SIG-M5 treated with dmso at 0.1 percent for 504 hours (cell line): ENCODE results near the gene BPIFB2.
"Not testable (repeated sequence)": the region's sequence is repeated elsewhere in the genome, so short reads cannot be mapped to it uniquely, and the experiment has no call there.

ENCODE experiments used
- DNase-seq: peaks from one replicate; lab custom pipeline; 2025; ENCODE audit not compliant: unreplicated experiment; lab: John Stamatoyannopoulos, UW

Gene BPIFB2, protein sequence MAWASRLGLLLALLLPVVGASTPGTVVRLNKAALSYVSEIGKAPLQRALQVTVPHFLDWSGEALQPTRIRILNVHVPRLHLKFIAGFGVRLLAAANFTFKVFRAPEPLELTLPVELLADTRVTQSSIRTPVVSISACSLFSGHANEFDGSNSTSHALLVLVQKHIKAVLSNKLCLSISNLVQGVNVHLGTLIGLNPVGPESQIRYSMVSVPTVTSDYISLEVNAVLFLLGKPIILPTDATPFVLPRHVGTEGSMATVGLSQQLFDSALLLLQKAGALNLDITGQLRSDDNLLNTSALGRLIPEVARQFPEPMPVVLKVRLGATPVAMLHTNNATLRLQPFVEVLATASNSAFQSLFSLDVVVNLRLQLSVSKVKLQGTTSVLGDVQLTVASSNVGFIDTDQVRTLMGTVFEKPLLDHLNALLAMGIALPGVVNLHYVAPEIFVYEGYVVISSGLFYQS

GRCh38 chr20:33007376-33008335 lies at the start of gene BPIFB2:
BPIFB2 (plus strand) TSS chr20:33007704; CDS start chr20:33008575, 871 bp downstream.
- no peak for DNase-seq

- no peak for DNase-seq
Observed at GRCh38 chr20:32958574-32958973, 48.9 kb upstream of the BPIFB2 start.

- no peak for DNase-seq
Observed at GRCh38 chr20:32959351-32960221, 47.9 kb upstream of the BPIFB2 start.

DNA sequence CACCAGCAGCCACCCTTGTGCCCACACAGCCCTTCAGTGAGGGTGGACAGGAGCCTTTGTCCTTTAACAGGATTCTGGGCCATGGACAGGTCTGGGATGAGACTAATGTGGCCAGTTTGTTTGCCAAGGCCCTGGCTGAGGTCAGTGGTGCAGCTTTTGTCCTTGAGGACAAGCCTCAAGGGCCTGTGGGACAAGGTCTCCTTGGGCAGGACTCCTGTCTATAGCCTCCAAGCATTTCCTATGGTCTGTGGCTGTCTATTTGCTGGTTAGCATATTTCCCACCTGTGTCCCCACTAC lies 47.3 kb upstream of the BPIFB2 start:
- no peak for DNase-seq

GRCh38 chr20:32960849-32961731 lies 46.4 kb upstream of the BPIFB2 start:
- no peak for DNase-seq

DNA sequence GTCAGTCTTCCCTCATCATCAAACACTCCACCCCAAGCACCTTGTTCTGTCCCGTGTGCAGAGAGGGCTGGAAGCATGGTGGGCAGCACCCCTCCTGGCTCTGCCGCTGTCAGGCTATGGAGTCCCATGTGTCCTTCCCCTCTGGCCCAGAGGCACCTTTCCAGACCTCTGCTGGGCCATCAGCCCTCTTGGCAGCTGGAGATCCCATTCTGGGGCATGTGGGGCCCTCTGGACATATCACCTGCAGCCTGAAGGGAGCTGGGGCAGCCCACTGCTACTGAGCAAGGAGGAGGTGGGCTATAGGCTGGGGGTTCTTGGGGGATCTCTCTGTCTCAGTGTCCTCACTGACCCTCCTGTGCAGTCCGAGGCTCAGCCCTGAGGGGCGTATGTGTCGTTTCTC lies 45.5 kb upstream of the BPIFB2 start:
- no peak for DNase-seq

DNA sequence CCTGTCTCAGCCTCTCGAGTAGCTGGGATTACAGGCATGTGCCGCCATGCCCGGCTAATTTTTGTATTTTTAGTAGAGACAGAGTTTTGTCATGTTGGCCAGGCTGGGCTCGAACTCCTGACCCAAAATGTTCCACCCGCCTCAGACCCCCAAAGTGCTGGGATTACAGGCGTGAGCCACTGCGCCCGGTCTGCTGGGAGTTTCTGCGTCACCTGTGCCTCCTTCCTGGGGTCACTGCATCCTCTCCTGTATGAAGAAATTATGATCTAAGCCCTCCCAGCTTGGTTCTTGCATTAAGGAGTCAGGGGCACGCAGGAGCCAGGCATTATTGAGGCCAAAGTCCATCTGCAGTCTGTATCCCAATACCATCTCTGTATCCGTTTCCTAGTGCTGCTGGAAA lies 44.9 kb upstream of the BPIFB2 start:
- not testable (repeated sequence) for DNase-seq

DNA sequence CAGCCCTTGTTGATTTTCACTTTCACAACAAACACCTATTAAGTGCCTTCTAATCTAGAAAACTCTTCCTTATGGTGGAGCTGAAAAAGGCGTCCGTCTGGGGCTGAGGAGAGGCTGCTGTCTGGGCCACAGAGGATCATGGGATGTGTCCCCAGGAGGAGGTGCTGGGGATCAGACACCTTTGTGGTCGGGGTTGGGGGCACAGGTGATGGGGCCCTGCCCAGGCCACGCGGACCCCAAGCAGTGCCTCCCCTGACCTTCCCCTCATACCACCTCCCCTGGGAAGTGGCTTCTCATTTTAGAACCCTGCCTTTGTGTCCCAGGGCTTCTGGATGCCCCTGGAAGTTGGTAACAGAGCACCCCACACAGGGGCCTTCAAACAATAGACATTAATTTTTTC lies 44.3 kb upstream of the BPIFB2 start:
- DNase-seq, result no peak

DNA sequence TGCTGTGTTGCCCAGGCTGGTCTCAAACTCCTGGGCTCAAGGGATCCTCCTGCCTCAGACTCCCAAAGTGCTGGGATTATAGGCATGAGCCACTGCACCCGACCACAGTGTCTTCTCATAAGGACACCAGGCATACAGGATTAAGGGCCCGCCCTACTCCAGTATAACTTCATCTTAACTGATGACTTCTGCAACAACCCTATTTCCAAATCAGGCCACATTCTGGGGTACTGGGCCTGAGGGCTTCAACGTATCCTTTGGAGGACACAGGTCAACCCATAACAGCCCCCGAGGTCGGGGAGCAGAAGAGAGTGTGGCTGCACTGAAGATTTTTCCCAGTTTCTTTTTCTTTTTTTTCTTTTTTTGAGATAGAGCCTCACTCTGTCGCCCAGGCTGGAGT lies 42.9 kb upstream of the BPIFB2 start:
- no peak for DNase-seq

- DNase-seq, result no peak
Observed at GRCh38 chr20:32965115-32965514, 42.4 kb upstream of the BPIFB2 start.

DNA sequence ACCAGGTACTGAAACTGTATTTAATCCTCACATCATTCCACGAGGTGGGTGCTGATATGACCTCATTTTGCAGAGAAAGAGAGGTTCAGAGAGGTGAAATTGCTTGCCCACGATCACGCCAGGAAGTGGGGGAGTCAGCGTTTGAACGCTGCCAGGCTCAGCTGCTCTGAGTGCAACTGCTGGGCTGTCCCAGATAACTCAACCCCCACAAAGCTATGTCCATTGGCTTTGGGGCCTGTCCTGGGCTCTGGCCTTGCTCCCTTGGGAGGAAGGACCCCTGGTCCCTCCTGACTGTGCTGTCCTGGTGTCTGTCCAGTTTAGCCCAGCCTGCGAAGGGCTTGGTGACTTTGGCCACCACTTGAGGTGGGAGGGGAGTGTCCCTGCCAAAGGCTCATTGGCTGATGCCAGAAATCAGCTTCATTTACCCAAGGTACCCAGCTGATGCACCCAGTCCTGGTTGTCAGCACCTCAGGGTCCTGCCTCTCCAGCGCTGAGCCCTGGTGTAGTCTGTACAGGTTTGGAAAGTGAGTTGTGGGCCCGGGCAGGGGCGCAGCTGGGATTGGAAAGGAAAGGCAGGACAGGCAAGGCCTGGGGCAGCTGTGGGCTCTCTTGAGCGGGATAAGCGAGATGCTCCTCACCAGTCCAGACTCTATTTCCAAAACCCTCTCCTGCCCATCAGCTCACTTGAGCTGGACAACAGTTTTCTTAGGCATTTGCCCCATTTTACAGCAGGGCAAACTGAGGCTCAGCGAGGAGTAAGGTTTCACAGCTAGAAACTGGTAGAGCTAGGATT lies 41.7 kb upstream of the BPIFB2 start:
- no peak for DNase-seq

- DNase-seq, result no peak
Observed at GRCh38 chr20:32966382-32966781, 41.1 kb upstream of the BPIFB2 start.

DNA sequence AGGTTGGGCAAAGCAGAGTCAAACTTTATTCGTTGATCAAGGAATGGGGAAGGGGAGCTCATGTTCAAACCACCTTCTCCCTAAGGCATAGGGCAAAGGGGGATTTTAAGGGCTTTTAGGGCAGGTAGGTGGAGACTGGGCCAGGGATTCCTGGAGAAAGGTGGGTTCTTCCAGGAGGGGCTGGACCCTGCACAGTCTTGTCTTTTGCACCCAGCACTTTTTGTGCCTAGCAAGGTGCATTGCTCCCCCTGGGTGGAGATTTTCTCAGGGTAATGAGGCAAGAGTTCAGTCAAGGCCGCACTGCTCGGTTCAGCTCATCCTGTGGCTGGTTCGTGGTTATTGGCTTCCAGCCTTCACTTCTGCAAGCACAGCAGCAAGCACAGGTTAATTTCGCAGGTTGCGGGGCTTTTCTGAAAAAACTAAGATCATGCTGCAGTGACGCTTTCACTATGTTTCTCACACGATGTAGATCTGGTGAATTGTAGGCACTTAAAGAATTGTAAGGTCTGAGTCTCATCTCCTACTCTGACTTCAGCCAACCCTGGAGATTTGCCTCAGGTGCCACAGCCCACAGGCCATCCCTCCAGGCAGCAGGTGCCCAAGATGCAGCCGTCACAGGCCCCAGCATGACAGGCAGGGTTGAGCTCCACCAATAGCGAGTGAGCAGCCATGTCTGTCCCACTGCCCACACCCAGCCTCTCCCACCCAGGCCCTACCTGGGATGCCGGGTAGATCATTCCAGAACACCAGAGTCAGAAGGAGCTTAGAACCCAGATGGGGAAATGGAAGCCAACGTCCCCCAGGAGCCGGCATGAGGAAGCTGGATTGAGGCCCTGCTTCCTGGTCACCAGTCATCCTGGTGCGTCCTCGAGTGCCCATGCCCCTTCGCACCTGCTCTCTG lies 40.4 kb upstream of the BPIFB2 start:
- DNase-seq, result no peak

DNA sequence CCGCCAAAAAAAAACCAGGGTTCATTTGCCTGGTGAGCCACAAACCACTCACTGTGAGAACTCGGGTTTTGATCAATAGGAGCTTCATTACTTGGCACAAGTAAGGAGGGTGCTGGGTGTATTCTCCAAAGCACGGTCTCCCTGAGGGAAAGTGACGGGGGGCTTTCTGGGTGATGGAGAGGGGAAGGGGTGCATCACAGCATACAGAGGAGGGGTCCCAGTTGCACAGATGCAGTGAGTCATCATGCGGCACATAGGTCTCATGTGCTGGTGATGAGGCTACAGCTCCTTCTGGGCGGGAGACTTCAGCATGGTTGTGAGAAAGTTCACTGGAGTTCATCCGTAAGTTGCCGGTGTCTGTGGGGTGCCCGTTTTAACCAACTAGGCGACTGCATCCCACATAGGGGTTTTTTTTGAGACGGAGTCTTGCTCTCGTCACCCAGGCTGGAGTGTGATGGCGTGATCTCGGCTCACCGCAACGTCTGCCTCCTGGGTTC lies 39.5 kb upstream of the BPIFB2 start:
- no peak for DNase-seq

- DNase-seq, result no peak
Observed at GRCh38 chr20:32968478-32969241, 38.8 kb upstream of the BPIFB2 start.

GRCh38 chr20:32969356-32970114 lies 38.0 kb upstream of the BPIFB2 start:
- no peak for DNase-seq
